Retina (tissue), 1 donor: ENCODE results near the gene TBRG1.
"Not testable (repeated sequence)": the region's sequence is repeated elsewhere in the genome, so short reads cannot be mapped to it uniquely, and the experiment has no call there.

Source experiments
- DNase-seq: peaks from one replicate; pipeline ENCODE4 v3.0.0-alpha.2; 2016

TBRG1 gene

GRCh38 chr11:124622531-124623451 lies at the start of gene TBRG1:
Gene TBRG1 (plus strand): TSS chr11:124622864. CDS start chr11:124623084, 220 bp downstream.
- DNase-seq = peak; percentile 97

DNA sequence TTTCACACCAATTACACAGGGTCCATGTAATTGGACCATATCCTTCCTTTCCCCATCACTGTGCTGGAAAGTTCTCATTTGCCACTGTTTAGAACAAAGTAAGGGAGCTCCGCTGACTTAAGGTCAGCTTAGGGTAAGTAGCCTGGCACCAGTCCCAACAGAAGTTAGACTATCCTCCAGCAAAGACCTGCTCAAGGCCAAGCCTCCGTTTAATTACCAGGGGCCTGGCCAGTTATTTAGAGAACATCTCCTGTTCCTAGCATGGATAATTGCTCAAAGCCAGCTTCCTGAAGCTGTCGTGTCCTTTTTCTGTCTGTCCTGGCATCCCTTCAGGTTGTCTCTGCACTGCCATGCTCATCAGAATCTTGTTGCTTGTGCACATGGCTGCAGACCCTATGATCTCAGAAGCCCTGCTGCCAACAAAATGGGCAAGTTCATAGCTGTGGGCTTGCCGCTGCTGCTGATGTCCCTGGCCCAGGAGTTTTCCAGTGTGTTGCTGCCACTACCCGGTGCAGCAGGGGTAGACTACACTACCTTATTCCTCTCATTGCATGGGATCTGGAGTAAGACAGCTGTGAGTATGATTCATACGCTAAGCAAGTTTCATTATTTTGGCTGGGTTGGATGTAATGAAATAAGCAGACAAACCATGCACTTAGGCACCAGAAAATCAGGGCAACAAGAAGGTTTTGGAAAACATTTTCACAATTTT lies 44.8 kb upstream of the TBRG1 start:
- DNase-seq = no peak

GRCh38 chr11:124578761-124579160 lies 43.9 kb upstream of the TBRG1 start:
- DNase-seq = no peak

- DNase-seq = no peak
These were observed 40.8 kb upstream of the TBRG1 start for GRCh38 chr11:124581817-124582216.

GRCh38 chr11:124582565-124582964 lies 40.1 kb upstream of the TBRG1 start:
- no peak for DNase-seq

DNA sequence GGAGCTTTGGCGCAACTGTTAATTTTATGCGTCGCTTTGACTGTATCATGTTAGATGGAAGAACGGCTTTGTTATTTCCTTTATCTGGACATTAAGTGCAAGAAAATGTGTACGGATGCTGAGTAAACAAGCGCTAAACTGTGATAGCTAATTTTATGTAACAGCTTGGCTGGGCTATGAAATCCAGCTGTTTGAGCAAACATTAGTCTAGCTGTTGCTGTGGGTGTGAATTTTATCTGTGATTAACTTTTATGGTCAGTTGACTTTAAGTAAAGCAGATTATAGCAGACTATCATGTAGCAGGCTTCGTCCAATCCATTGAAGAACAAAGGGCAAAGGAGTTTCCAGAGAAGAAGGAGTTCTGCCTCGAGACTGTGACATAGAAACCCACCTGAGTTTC lies 38.9 kb upstream of the TBRG1 start:
- no peak for DNase-seq

GRCh38 chr11:124584681-124585372 lies 37.8 kb upstream of the TBRG1 start:
- no peak for DNase-seq

- peak; percentile 54 for DNase-seq
These were observed 36.3 kb upstream of the TBRG1 start for GRCh38 chr11:124586238-124586860.

DNA sequence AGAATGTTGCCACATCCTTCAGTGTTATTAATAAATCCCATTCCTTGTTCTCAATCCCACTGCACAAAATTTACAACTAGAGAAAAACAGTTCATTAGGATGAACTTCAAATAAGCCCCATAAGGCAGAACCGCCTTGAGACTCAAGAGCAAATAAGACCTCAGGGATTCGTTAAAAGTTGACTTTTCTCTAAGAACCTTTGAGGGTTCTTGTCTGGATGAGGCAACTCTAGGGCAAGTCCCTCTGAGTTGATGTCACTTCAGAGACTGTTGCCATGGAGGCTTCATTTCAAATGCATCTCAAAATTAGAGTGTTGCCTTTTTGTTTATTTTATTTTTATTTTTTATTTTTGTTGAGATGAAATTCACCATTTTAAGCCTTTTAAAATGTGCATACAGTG lies 31.2 kb upstream of the TBRG1 start:
- no peak for DNase-seq

GRCh38 chr11:124592627-124593026 lies 30.0 kb upstream of the TBRG1 start:
- no peak for DNase-seq

DNA sequence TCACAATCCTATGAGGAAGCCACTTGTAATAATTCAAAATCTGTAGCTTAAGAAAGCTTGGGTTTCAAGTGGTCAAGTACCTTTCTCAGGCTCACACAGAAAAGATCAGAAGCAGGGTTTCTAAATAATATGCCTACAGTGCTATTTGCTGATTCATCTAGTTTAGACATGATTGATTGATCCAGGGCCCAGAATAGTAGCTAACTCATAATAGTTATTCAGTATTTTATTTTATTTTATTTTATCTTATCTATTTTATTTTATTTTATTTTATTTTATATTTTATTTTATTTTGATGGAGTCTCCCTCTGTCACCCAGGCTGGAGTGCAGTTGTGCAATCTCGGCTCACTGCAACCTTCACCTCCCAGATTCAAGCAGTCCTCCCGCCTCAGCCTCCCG lies 27.4 kb upstream of the TBRG1 start:
- DNase-seq = no peak

- DNase-seq = no peak
These were observed 25.0 kb upstream of the TBRG1 start for GRCh38 chr11:124597626-124598025.

DNA sequence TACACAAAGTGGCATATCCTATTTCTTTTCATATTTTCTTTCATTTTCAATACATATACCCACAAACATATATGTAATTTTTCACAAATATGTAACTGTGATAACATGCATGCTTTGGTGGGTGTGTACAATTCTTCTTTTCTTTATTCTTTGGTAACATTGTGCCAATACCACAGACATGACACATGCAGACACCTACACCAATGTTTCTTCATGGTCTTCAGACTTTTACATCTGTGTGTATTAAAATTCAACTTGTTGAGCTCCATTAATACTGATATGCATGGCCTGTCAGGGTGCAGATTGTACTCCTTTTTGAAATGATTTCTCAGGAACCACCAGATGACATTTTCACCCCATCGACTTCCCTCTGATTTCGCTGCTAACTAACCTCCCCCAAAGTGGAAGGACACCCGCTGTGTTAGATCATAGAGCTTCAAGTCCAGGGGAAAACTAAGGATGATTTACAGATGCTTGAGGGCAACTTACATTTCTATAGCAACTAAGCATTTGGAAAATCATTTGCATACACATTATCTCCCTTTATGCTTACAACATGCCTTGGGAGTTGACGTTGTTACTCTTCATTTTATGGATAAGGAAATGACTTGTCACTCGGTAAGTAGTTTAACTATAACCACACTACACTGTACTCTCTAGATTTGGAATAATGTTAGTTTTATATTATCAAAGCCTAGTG lies 21.9 kb upstream of the TBRG1 start:
- no peak for DNase-seq

DNA sequence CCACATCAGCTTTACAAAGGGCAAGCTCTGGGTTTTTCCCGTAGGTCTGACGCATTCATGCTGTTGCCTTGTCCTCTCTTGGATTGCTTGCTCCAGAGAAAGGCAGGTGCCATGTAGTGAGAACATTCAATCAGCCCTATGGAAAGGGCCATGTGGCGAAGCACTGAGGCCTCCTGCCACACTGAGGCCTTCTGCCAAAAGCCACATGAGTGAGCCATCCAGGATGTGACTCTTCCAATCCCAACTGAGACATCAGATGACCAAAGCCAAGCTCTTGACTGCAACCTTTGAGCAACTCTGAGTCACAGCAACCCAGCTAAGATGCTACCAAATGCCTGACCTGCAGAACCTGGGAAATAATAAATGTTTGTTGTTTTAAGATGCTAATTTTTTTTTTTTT lies 20.5 kb upstream of the TBRG1 start:
- DNase-seq = no peak

GRCh38 chr11:124602723-124603122 lies 19.9 kb upstream of the TBRG1 start:
- not testable (repeated sequence) for DNase-seq

DNA sequence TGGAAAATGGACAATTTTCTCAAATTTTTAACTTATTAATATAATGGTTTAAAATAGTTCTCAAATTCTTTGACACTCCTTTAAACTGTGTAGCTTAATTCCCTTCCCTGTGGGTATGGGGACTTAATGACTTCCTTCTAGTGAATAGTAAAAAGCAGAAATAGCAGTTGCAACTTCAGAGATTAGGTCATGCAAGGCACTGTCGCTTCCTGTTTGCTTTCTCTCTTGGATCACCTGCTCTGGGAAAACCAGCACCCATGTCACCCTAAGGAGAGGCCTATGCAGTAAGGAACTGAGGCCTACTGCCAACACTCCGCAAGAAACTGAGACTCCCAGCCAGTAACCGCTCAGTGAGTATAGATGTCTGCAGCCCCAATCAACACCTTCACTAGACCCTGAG lies 16.9 kb upstream of the TBRG1 start:
- DNase-seq = no peak

- DNase-seq = no peak
These were observed 14.5 kb upstream of the TBRG1 start for GRCh38 chr11:124608147-124608546.

DNA sequence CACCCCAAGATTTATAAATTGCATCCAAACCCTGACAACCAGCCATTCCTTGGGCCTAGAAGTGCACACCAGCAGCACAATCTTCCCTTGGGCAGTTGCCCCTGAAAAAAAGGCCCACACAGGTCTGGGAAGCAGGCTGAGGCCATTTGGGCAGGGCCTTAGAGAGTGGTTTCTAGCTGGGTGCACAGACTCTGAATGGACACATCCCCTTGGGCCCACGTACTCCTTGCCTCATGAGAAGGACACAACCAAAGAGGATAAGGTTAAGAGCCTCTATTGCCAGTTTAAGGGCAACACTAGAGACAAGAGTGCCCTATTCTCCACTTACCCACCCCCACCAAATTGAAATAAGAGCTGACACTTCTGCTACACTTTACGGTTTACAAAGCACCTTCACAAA lies 12.4 kb upstream of the TBRG1 start:
- no peak for DNase-seq

DNA sequence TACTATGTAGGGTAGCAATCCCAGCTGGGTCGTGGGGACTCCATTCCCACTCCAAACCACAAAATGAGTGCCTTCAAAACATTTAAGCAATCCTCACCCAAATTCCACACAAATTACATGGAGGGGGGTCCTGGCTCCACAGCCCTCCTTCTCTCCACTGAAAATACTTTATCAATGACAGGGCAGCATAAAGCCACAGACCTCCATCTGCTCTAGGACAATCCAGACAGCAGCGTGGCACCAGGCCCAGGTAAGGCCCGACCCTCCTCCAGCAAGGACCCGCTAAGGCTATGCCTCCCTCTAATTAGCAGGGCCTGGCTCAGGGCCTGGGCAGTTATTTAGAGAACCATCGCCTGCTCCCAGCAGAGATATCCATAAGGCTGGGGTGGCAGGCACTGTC lies 11.6 kb upstream of the TBRG1 start, which contains the start of gene PANX3:
Gene PANX3 (plus strand): TSS at position 365 of the 400 bp plus-strand sequence. CDS start 129 bp downstream, outside the sequence.
- no peak for DNase-seq

GRCh38 chr11:124612045-124612444 lies 10.6 kb upstream of the TBRG1 start:
- DNase-seq = no peak

DNA sequence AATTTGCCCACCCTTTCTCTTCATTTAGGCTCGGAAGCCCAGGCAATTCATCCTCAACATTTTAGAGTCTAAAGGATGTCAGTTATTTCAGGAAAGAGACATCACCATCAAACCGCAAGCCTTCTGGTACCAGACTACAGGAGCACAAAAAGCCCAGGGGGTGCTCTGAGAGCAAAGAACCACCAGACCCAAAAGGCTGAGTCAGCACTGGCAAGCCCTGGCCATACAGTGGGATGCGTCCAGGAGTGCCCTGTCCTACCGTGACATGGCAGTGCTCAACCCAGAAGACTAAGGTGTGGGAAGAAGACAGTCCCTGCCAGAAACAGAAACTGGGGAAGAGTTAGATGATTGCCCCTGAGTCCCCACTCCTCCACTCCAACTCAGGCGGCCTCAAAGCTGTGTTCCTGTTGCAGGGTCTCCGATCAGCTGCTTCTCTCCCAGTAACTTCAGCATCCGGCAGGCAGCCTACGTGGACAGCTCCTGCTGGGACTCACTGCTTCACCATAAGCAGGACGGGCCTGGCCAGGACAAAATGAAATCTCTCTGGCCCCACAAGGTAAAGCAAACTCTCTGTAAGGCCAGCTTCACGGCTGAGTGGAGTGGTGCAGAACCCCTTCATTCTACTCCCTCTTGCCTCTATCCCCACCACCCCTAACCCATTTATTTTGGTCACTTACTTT lies 10.0 kb upstream of the TBRG1 start:
- DNase-seq = peak; percentile 13

DNA sequence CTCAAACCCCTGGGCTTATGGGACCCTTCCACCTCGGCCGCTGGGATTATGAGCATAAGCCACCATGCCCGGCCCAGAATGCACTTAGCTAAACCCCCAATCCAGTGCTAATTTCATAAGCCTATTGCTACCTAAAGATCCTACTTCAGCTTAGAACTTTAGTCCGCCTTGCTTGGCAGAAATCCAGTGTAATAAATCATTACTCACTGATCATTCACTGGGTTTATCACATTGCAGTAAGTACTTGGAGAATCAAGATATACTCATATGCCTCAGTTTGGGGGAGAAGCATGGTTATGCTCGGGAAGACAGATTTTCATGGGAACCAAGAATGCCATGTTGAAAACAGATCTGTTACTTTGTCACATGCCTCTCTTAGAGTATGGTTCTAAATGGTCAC lies 3.8 kb upstream of the TBRG1 start:
- no peak for DNase-seq
